Neural progenitor cell (in vitro differentiated cells): ENCODE measurements around the gene ADAM8.

Source experiments
- CTCF ChIP-seq: fragments of 200-600 bp; sonication (generic); IDR thresholded peaks from 2 replicates; pipeline ENCODE4 v1.5.1; 2017; ENCODE audit warnings: antibody characterized with exemption, mild to moderate bottlenecking
- EZH2 ChIP-seq: fragments of 200-600 bp; sonication (generic); IDR thresholded peaks from 2 replicates; pipeline ENCODE4 v1.6.1; 2017; ENCODE audit warnings: antibody characterized with exemption, mild to moderate bottlenecking, moderate library complexity

DNA sequence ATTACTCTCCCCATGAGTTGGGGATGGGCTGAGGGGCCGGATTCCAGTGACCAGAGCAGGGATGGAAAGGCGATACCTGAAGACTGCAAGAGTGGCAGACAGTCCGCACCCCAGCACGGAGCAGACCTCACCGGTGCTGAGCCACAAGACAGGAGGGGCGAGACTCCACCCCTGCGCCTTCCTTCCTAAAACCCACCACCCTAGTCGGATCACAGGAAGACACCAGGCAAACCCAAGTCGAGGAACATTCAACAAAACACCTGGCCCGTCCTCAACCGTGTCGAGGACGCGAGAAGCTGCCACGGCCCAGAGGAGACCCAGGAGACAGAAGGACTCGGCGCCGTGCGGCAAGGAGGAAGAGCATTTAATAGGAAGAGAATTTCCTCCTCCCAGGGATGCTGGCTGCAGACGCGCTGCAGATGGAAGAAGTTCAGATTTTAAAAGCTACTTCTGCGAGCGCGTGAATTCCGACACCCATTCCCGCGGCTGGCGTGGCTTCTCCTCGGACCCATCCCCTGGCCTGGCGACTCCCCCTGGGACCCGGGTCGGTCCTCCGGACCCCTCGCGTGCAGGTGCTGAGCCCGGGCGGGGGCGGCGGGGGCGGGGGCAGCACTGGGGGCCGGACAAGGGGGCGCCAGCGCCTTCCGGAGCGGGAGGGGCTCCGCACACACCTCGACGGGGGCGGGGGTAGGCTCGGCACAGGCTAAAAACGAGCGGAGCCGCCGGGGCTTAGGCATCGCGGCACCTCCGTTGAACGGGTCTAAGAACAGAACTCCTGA, 47.2 kb downstream of the ADAM8 start:
- TF ChIP-seq CTCF: no peak
- peak; percentile 84 for TF ChIP-seq EZH2
